Neural progenitor cell (in vitro differentiated cells): Measurements from ENCODE around the gene GKN2. TPM values are rescaled to one million over a fixed set of nuclear protein-coding genes. Genes with fewer than 3 reads are reported as not detected.

Experiments
- DNase-seq: peaks from one replicate; pipeline ENCODE4 v3.0.0-alpha.2; 2016; ENCODE audit warnings: low spot score
- H2AFZ ChIP-seq: fragments of 200-600 bp; sonication (generic); replicated peaks from 2 replicates; pipeline ENCODE4 v1.6.1; 2016; ENCODE audit warnings: antibody characterized with exemption
- H3F3A ChIP-seq: fragments of 200-600 bp; sonication (generic); 2 replicates; pipeline ENCODE4 v1.6.1; 2016; ENCODE audit warnings: antibody characterized with exemption, low read depth
- H3K27ac ChIP-seq: fragments of 200-600 bp; sonication (generic); 2 replicates; pipeline ENCODE4 v1.5.1; 2016; ENCODE audit warnings: mild to moderate bottlenecking
- H3K27me3 ChIP-seq: fragments of 200-600 bp; sonication (generic); 2 replicates; pipeline ENCODE4 v1.6.1; 2016; ENCODE audit warnings: mild to moderate bottlenecking, moderate library complexity
- H3K36me3 ChIP-seq: fragments of 200-600 bp; sonication (generic); 2 replicates; pipeline ENCODE4 v1.5.1; 2016
- H3K4me1 ChIP-seq: fragments of 200-600 bp; sonication (generic); 2 replicates; pipeline ENCODE4 v1.6.1; 2016; ENCODE audit warnings: mixed run types
- H3K4me2 ChIP-seq: fragments of 200-600 bp; sonication (generic); 2 replicates; pipeline ENCODE4 v1.6.1; 2016
- H3K4me3 ChIP-seq: fragments of 200-600 bp; sonication (generic); 2 replicates; pipeline ENCODE4 v1.5.1; 2016
- H3K79me2 ChIP-seq: fragments of 200-600 bp; sonication (generic); 2 replicates; pipeline ENCODE4 v1.6.1; 2016; ENCODE audit warnings: low read depth
- H3K9ac ChIP-seq: fragments of 200-600 bp; sonication (generic); 2 replicates; pipeline ENCODE4 v1.6.1; 2016
- H3K9me3 ChIP-seq: fragments of 200-600 bp; sonication (generic); 2 replicates; pipeline ENCODE4 v1.5.1; 2016; ENCODE audit warnings: low read depth
- H4K20me1 ChIP-seq: fragments of 200-600 bp; sonication (generic); 2 replicates; pipeline ENCODE4 v1.6.1; 2016; ENCODE audit warnings: low read depth
- H3K27ac Mint-ChIP-seq: 3 replicates; pipeline ENCODE4 v1.8.0; 2021; ENCODE audit warnings: mixed read lengths
- H3K27me3 Mint-ChIP-seq: 2 replicates; pipeline ENCODE4 v1.8.0; 2022; ENCODE audit warnings: low read depth, mild to moderate bottlenecking, inconsistent platforms, moderate library complexity, mixed read lengths; ENCODE audit not compliant: insufficient read depth
- H3K36me3 Mint-ChIP-seq: 3 replicates; pipeline ENCODE4 v1.8.0; 2021; ENCODE audit warnings: mixed read lengths
- H3K4me1 Mint-ChIP-seq: 3 replicates; pipeline ENCODE4 v1.8.0; 2021; ENCODE audit warnings: mixed read lengths
- H3K4me3 Mint-ChIP-seq: 3 replicates; pipeline ENCODE4 v1.8.0; 2021; ENCODE audit warnings: mild to moderate bottlenecking, moderate library complexity, mixed read lengths
- H3K9me3 Mint-ChIP-seq: 3 replicates; pipeline ENCODE4 v1.8.0; 2020; ENCODE audit warnings: mixed read lengths
- CTCF ChIP-seq: fragments of 200-600 bp; sonication (generic); IDR thresholded peaks from 2 replicates; pipeline ENCODE4 v1.5.1; 2017; ENCODE audit warnings: antibody characterized with exemption, mild to moderate bottlenecking
- EZH2 ChIP-seq: fragments of 200-600 bp; sonication (generic); IDR thresholded peaks from 2 replicates; pipeline ENCODE4 v1.6.1; 2017; ENCODE audit warnings: antibody characterized with exemption, mild to moderate bottlenecking, moderate library complexity
- EZH2phosphoT487 ChIP-seq: fragments of 200-600 bp; sonication (generic); IDR thresholded peaks from 2 replicates; pipeline ENCODE4 v1.6.1; 2017; ENCODE audit warnings: antibody characterized with exemption
- total RNA-seq: library from RNA; depleted of rRNA; stranded (reverse); fragments of >200 nt; gene quantifications from 2 replicates; pipeline ENCODE4 v1.2.3, GENCODE V29; 2015; ENCODE audit warnings: low replicate concordance

Gene GKN2
- total RNA-seq, 1 donor from 2014 or later = not detected

GRCh38 chr2:68921646-68922045 lies 31.0 kb downstream of the GKN2 start:
- H3K4me2 ChIP-seq = no peak overlapping the region
- no peak for DNase-seq
- Mint-ChIP-seq H3K4me1 (no peaks in the 10 kb centered on the region), H3K36me3 (no peaks in the 10 kb centered on the region), H3K27ac (no peak overlapping the region), H3K4me3 (no peak overlapping the region), H3K9me3 (no peaks in the 10 kb centered on the region), H3K27me3 (peaks cover 2% of the 10 kb centered on the region)
- H3K36me3 ChIP-seq = no peaks in the 10 kb centered on the region
- H3K27ac ChIP-seq = no peak overlapping the region
- H3K9me3 ChIP-seq = no peaks in the 10 kb centered on the region
- H3K4me3 ChIP-seq = no peak overlapping the region
- H3F3A ChIP-seq = no peaks in the 10 kb centered on the region
- no peaks in the 10 kb centered on the region for H3K4me1 ChIP-seq
- H3K79me2 ChIP-seq = no peaks in the 10 kb centered on the region
- H3K27me3 ChIP-seq = no peaks in the 10 kb centered on the region
- TF ChIP-seq EZH2phosphoT487 (no peak), CTCF (no peak), EZH2 (no peak)
- H3K9ac ChIP-seq = no peak overlapping the region
- no peak overlapping the region for H2AFZ ChIP-seq
- no peaks in the 10 kb centered on the region for H4K20me1 ChIP-seq

GRCh38 chr2:68920481-68921170 lies 32.1 kb downstream of the GKN2 start:
- Histone ChIP-seq H3K27ac (no peak overlapping the region), H3K27me3 (no peaks in the 10 kb centered on the region), H3K9ac (no peak overlapping the region), H3K79me2 (no peaks in the 10 kb centered on the region), H3F3A (no peaks in the 10 kb centered on the region), H3K4me2 (no peak overlapping the region), H2AFZ (no peak overlapping the region), H3K36me3 (no peaks in the 10 kb centered on the region), H3K4me1 (no peaks in the 10 kb centered on the region), H3K4me3 (no peak overlapping the region), H4K20me1 (no peaks in the 10 kb centered on the region), H3K9me3 (no peaks in the 10 kb centered on the region)
- no peaks in the 10 kb centered on the region for H3K4me1 Mint-ChIP-seq
- DNase-seq = no peak
- H3K36me3 Mint-ChIP-seq = no peaks in the 10 kb centered on the region
- H3K27ac Mint-ChIP-seq = no peak overlapping the region
- H3K4me3 Mint-ChIP-seq = no peak overlapping the region
- TF ChIP-seq EZH2 (no peak), EZH2phosphoT487 (no peak), CTCF (no peak)
- H3K27me3 Mint-ChIP-seq = peaks cover 2% of the 10 kb centered on the region
- no peaks in the 10 kb centered on the region for H3K9me3 Mint-ChIP-seq

- Histone ChIP-seq H3K9ac (no peak overlapping the region), H3K27ac (no peak overlapping the region), H3K9me3 (no peaks in the 10 kb centered on the region), H3K4me1 (no peaks in the 10 kb centered on the region), H3K36me3 (no peaks in the 10 kb centered on the region), H3K27me3 (no peaks in the 10 kb centered on the region), H3K4me3 (no peak overlapping the region), H4K20me1 (no peaks in the 10 kb centered on the region), H3F3A (no peaks in the 10 kb centered on the region), H3K79me2 (no peaks in the 10 kb centered on the region), H2AFZ (no peak overlapping the region), H3K4me2 (no peak overlapping the region)
- H3K27ac Mint-ChIP-seq = no peak overlapping the region
- no peaks in the 10 kb centered on the region for H3K4me1 Mint-ChIP-seq
- H3K9me3 Mint-ChIP-seq = no peaks in the 10 kb centered on the region
- no peaks in the 10 kb centered on the region for H3K36me3 Mint-ChIP-seq
- DNase-seq = no peak
- H3K27me3 Mint-ChIP-seq = no peaks in the 10 kb centered on the region
- no peak overlapping the region for H3K4me3 Mint-ChIP-seq
- no peak for TF ChIP-seq EZH2phosphoT487
- no peak for TF ChIP-seq CTCF
- no peak for TF ChIP-seq EZH2
These were observed 34.2 kb downstream of the GKN2 start for GRCh38 chr2:68918497-68918896.
